Measurements from ENCODE around the gene HTD2.

DNA sequence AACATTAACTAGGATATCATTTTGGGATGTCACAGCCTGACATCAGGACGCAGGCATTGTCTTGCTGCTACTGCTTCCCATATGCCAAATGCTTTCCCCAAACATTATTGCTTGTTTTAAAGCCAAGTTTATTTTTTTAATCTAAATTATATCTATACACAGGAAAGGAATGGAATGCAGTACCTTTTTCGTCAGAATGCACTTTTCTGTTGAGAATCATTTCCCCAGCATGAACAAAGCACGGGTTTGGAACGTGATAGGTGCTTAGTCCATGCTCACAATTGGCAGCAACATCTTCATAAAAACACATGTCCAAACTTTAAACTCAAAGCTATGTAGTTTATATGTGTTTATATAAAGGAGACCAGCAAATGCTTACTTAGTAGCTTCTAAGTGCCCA is 52.5 kb downstream of the HTD2 start:
- TF ChIP-seq CTCF (IDR thresholded peaks at IDR 0.05) (no peak), TCF7L2 (IDR thresholded peaks at IDR 0.05; ENCODE audit: low read depth, low read length) (no peak), POLR2AphosphoS5 (IDR thresholded peaks at IDR 0.05; ENCODE audit: low read depth, low read length) (no peak), SIN3A (IDR thresholded peaks at IDR 0.05; ENCODE audit: borderline replicate concordance, insufficient read depth, low read depth, low read length) (no peak)

All from Panc1 (cell line).